Ovary (tissue), 9 donors: ENCODE data around the gene CROCC. TPM values are rescaled to one million over a fixed set of nuclear protein-coding genes. Genes with fewer than 3 reads are reported as not detected.
"Not testable (repeated sequence)": the region's sequence is repeated elsewhere in the genome, so short reads cannot be mapped to it uniquely, and the experiment has no call there.

Source experiments
- DNase-seq, 5 donors: peaks; one replicate each; pipeline ENCODE4 v3.0.0-alpha.2; 2019 to 2020
- H3K27ac ChIP-seq, 2 donors: fragments of 200-600 bp; one replicate each; pipeline versions ENCODE4 v1.5.1 to v1.8.0; 2019 to 2022
- H3K27me3 ChIP-seq: fragments of 200-600 bp; one replicate; pipeline ENCODE4 v1.8.0; 2022
- H3K36me3 ChIP-seq: fragments of 200-600 bp; sonication (generic); one replicate; pipeline ENCODE4 v1.5.1; 2019
- H3K4me1 ChIP-seq: one replicate; pipeline ENCODE4 v1.8.1; 2013; ENCODE audit warnings: mild to moderate bottlenecking, moderate library complexity; ENCODE audit not compliant: insufficient read depth
- H3K4me3 ChIP-seq: fragments of 200-600 bp; sonication (generic); one replicate; pipeline ENCODE4 v1.5.1; 2017
- H3K9me3 ChIP-seq, 2 donors: fragments of 200-600 bp in 1 of 2; sonication (generic) in 1 of 2; one replicate each; pipeline versions ENCODE4 v1.5.1 to v1.8.1; 2013 to 2019; ENCODE audit warnings: mild to moderate bottlenecking in 1 of 2, moderate library complexity in 1 of 2
- EP300 ChIP-seq: sonication (generic); formaldehyde crosslinking; IDR thresholded peaks from one replicate; pipeline ENCODE4 v1.6.1; 2017; ENCODE audit warnings: antibody characterized with exemption
- POLR2A ChIP-seq: fragments of 450-650 bp; IDR thresholded peaks from one replicate; pipeline ENCODE4 v1.6.1; 2017; ENCODE audit warnings: antibody characterized with exemption, mild to moderate bottlenecking, moderate library complexity
- WGBS, 3 donors: extraction: QIAGEN DNeasy Blood & Tissue Kit in 1 of 3; methylation state at CpG; one replicate each; pipeline versions ENCODE4 v1.1.5 to v1.1.7; 2013 to 2017; 5-methylcytosine and 5-hydroxymethylcytosine counted together
- intact Hi-C, 4 donors: fragments of 100-400 bp; cut with DNase I; formaldehyde crosslinking; loops; one replicate each; pipeline versions ENCODE4 v1.11.0 to v1.15.1; 2022 to 2023
- polyA plus RNA-seq, 2 donors: library from polyadenylated mRNA; stranded (reverse); fragments of 200-250 nt in 1 of 2; fragments of 350-450 nt in 1 of 2; fragmentation: Illumina TruSeq in 1 of 2; extraction: RNeasy Lipid Tissue Mini Kit (QIAGEN cat#74804) in 1 of 2; gene quantifications; one replicate each; pipeline ENCODE4 v1.2.3, GENCODE V29; 2013 to 2014
- total RNA-seq, 7 donors: library from RNA; depleted of rRNA in 2 of 7; stranded (reverse); fragments of >200 nt in 2 of 7; fragmentation: NEBNext Ultra II Directional in 3 of 7; extraction: Animal tissue kit (Norgen Biotek cat#: 25700) in 3 of 7; gene quantifications; one replicate each; pipeline versions ENCODE4 v1.1.0 to v1.2.4, GENCODE V29; 2016 to 2023
- TF ChIP-seq, protein P1 (sequence below), 3 donors: fragments of 450-650 bp in 2 of 3; fragments of 200-600 bp in 1 of 3; IDR thresholded peaks; one replicate each; pipeline versions ENCODE4 v1.5.1 to v1.8.0; 2016 to 2022; ENCODE audit warnings: antibody characterized with exemption in 3 of 3, mild to moderate bottlenecking in 1 of 3
- donor health status: DM: no; HTN: no; CAD: no; lungs with moderate emphysema.
- donor health status: DM: no; HTN: no; CAD: no.
- donor health status: Bipolar disorder and iron deficiency.
- donor health status: DM: yes; HTN: yes; CAD: no.
- donor health status: DM: no; HTN: no; CAD: no.
- donor health status: DM: yes; HTN: yes; CAD: no.

Gene CROCC
- total and polyA plus RNA-seq, 9 donors: 1.7 to 49.1 (median 33.6) TPM

- no peaks in the 10 kb centered on the region for H3K27me3 ChIP-seq
- H3K9me3 ChIP-seq: no peaks in the 10 kb centered on the region
- peak overlapping the region; percentile 34 for H3K4me3 ChIP-seq
- WGBS, 3 donors: 75 to 84% (median 83%) methylated on average over 14 of the region's 14 CpGs
- no peaks in the 10 kb centered on the region for H3K36me3 ChIP-seq
- DNase-seq: no peak
- TF ChIP-seq, protein P1, sequence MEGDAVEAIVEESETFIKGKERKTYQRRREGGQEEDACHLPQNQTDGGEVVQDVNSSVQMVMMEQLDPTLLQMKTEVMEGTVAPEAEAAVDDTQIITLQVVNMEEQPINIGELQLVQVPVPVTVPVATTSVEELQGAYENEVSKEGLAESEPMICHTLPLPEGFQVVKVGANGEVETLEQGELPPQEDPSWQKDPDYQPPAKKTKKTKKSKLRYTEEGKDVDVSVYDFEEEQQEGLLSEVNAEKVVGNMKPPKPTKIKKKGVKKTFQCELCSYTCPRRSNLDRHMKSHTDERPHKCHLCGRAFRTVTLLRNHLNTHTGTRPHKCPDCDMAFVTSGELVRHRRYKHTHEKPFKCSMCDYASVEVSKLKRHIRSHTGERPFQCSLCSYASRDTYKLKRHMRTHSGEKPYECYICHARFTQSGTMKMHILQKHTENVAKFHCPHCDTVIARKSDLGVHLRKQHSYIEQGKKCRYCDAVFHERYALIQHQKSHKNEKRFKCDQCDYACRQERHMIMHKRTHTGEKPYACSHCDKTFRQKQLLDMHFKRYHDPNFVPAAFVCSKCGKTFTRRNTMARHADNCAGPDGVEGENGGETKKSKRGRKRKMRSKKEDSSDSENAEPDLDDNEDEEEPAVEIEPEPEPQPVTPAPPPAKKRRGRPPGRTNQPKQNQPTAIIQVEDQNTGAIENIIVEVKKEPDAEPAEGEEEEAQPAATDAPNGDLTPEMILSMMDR (IDR thresholded peaks at IDR 0.05): no peak
- TF ChIP-seq POLR2A (no peak), EP300 (no peak)
- peaks cover 4% of the 10 kb centered on the region for H3K4me1 ChIP-seq
- H3K27ac ChIP-seq: peak overlapping the region in 1 of 2 donors; percentile 38
- intact Hi-C loops: no loop called here
Observed at GRCh38 chr1:16961297-16962133, 39.8 kb downstream of the CROCC start.

- H3K36me3 ChIP-seq, H3K27me3 ChIP-seq, H3K27ac ChIP-seq, intact Hi-C loops, H3K4me3 ChIP-seq, H3K9me3 ChIP-seq, DNase-seq: not testable (repeated sequence)
- 97 to 98% (median 98%) methylated on average over 4 of the region's 4 CpGs for WGBS, 3 donors
- peaks cover 14% of the 10 kb centered on the region for H3K4me1 ChIP-seq
Observed at GRCh38 chr1:16964169-16964568, 42.4 kb downstream of the CROCC start.

DNA sequence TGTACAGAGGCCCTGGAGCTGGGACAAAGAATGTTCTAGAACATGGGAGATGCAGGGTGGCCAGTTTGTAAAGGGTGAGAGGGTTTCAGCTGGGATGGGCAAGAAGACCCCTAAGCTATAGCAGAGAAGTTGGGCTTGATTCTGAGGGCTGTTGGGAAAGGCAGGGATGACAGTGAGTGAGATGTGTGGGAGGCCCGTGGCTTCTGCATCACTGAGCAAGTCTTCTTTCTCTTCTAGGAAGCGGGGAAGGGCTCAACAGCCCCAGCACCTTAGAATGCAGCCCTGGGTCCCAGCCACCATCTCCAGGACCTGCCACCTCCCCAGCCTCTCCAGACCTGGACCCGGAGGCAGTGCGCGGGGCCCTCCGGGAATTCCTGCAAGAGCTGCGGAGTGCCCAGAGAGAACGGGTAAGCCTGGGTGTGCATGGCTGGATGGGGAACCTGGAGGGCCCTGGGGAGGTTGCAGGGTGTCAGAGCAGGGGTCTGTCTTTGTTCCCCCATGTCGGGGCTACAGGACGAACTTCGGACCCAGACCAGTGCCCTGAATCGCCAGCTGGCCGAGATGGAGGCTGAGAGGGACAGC, 43.8 kb downstream of the CROCC start:
- peaks cover 13% of the 10 kb centered on the region for H3K4me1 ChIP-seq
- no peaks in the 10 kb centered on the region for H3K27me3 ChIP-seq
- TF ChIP-seq EP300 (no peak), POLR2A (no peak)
- TF ChIP-seq, protein P1 (IDR thresholded peaks at IDR 0.05): no peak
- no peak overlapping the region for H3K4me3 ChIP-seq
- intact Hi-C loops: no loop called here
- H3K36me3 ChIP-seq: no peaks in the 10 kb centered on the region
- no peak for DNase-seq
- H3K9me3 ChIP-seq: no peaks in the 10 kb centered on the region
- no peak overlapping the region for H3K27ac ChIP-seq
- 94 to 96% (median 95%) methylated on average over 13 of the region's 13 CpGs for WGBS, 3 donors

GRCh38 chr1:16966282-16966681, 44.6 kb downstream of the CROCC start:
- intact Hi-C loops: no loop called here
- TF ChIP-seq EP300 (no peak), POLR2A (no peak)
- TF ChIP-seq, protein P1 (IDR thresholded peaks at IDR 0.05): no peak
- H3K27me3 ChIP-seq: no peaks in the 10 kb centered on the region
- no peaks in the 10 kb centered on the region for H3K36me3 ChIP-seq
- 95 to 97% (median 96%) methylated on average over 22 of the region's 22 CpGs for WGBS, 3 donors
- H3K27ac ChIP-seq: no peak overlapping the region
- no peaks in the 10 kb centered on the region for H3K9me3 ChIP-seq
- no peak overlapping the region for H3K4me3 ChIP-seq
- no peak for DNase-seq
- H3K4me1 ChIP-seq: peaks cover 12% of the 10 kb centered on the region

DNA sequence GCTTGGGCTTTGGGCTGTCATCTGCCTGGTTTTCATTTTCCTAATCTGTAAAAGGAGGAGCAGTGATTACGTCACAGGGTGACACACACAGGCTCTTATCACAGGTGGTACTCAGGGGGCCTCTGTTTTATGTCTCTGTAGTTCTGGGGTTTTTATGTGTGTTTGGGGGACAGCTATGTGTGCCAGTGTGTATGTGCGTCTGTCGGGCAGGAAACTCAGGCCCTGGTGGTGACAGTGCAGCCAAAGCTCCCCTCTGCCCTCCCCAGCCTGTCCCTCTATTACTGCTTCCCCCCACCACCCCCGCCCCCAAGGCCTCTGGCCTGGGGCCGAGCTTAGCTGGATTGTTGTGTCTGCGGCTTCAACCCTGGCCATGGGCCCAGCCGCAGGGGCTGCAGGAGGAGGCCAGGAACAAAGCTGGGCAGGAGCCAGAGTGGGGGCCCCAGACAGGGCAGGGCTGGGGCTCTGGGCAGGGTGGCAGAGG, 45.4 kb downstream of the CROCC start:
- Histone ChIP-seq H3K4me3 (no peak overlapping the region), H3K27me3 (no peaks in the 10 kb centered on the region), H3K27ac (peak overlapping the region in 1 of 2 donors; percentile 20), H3K4me1 (peaks cover 14% of the 10 kb centered on the region), H3K36me3 (no peaks in the 10 kb centered on the region), H3K9me3 (no peaks in the 10 kb centered on the region)
- WGBS, 3 donors: 0 to 7% (median 4%) methylated on average over 7 of the region's 7 CpGs
- DNase-seq: peak; percentile 88 to 96 (median 93)
- intact Hi-C loops: no loop called here
- no peak for TF ChIP-seq POLR2A
- TF ChIP-seq, protein P1 (IDR thresholded peaks at IDR 0.05): no peak
- no peak for TF ChIP-seq EP300
